ENCODE measurements around the gene WDR59. TPM values are rescaled to one million over a fixed set of nuclear protein-coding genes. Genes with fewer than 3 reads are reported as not detected.
"Not testable (repeated sequence)": the region's sequence is repeated elsewhere in the genome, so short reads cannot be mapped to it uniquely, and the experiment has no call there.

Gene WDR59
- 100 to 1,000 TPM; 125 to 130 TPM for total RNA-seq
- polyA plus RNA-seq: 10 to 100 TPM in 1 of 3 donors, 1 to 10 TPM in 2; 6.9 to 12.9 (median 9.7) TPM
- total RNA-seq: 46.3 to 73.4 (median 64.6) reads per million in 6 experiments

DNA sequence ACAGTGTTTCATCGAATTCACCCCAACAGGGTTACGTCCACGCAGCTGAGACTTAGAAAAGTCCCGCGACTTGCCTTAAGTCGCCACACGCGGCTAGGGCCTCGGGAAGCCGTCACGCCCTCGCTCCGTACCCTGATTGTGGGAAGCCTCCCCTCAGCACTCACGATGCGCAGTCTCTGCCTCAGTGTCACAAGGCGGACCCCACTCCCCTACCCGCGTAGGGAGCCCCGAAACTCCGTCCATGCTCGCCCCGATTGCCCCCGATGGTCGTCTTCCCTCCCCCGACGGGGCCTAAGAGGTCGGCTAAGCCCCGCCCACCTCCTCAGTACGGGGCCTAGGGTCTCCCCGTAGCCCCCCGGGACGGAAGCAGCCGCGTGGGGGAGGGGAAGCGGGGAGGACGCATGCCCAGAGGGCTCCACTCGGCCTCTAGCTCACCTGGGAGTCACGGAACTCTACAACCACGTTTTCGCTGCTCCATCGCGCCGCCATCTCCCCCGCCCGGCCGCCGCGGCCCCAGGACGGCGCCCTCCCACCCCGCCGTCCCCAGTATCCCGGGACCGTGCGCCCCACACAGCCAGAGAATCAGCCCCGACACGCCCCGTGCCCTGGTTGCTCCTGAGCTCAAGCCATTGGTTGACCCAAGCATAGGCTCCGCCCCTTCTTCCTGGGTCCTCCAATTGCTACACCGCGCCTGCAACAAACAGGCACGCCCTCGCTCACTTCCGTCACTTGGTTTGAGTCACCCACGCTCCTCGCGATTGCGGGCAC is at the start of gene WDR59:
Gene WDR59, minus strand, starts transcription at position 595 of the 768 bp plus-strand sequence. Its CDS starts 106 bp downstream, at position 489.
- ATAC-seq (peak; percentile 97 to 98), DNase-seq (peak; percentile 89 to 99 (median 98))
- no peaks in the 10 kb centered on the region for H3K9me3 Mint-ChIP-seq
- POLR2A ChIA-PET: interaction anchor here (0.6 to 2.7 kb wide), 10 partner anchors 14 to 663 kb away, joined by 3 to 14 read pairs (median 4); partner anchors contain the start of genes CFDP1, KARS1, MLKL and RFWD3
- H3K27ac Mint-ChIP-seq: peak within 1 kb of the TSS; percentile 84 to 97 (median 92)
- peak within 1 kb of the TSS; percentile 90 to 100 (median 95) for H3K4me3 Mint-ChIP-seq
- no peaks in the 10 kb centered on the region for H3K27me3 Mint-ChIP-seq
- no peaks in the 10 kb centered on the region for H3K36me3 Mint-ChIP-seq
- H3K4me1 Mint-ChIP-seq: peaks cover 2 to 26% (median 14%) of the 10 kb centered on the region in 4 donors

DNA sequence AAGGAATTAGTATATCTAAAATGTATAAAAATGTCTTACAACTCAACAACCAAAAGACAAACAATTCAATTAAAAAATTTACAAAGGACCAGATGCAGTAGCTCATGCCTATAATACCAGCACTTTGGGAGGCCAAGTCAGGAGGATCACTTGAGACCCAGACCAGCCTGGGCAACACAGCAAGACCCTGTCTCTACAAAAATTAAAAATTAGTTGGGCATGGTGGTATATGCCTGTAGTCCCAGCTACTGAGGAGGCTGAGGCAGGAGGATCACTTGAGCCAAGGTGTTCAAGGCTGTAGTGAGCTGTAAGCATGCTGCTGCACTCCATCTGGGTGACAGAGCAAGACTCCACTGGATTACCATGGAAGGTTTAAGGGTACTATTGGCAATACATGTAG is 47.7 kb upstream of the WDR59 start:
- Mint-ChIP-seq H3K4me3 (no peak overlapping the region), H3K27me3 (no peaks in the 10 kb centered on the region), H3K9me3 (peaks cover 0 to 1% (median 0%) of the 10 kb centered on the region in 9 donors), H3K4me1 (peaks cover 0 to 2% (median under 1%) of the 10 kb centered on the region in 4 donors), H3K36me3 (peaks cover 0 to 3% (median 0%) of the 10 kb centered on the region in 3 donors), H3K27ac (no peak overlapping the region)
- DNase-seq: no peak
- no peak for ATAC-seq
- POLR2A ChIA-PET: no interaction called here

- no peak overlapping the region for H3K27ac Mint-ChIP-seq
- no peak overlapping the region for H3K4me3 Mint-ChIP-seq
- no peak for DNase-seq
- H3K27me3 Mint-ChIP-seq: no peaks in the 10 kb centered on the region
- H3K9me3 Mint-ChIP-seq: no peaks in the 10 kb centered on the region
- POLR2A ChIA-PET: no interaction called here
- H3K36me3 Mint-ChIP-seq: no peaks in the 10 kb centered on the region
- H3K4me1 Mint-ChIP-seq: peaks cover 0 to 6% (median 4%) of the 10 kb centered on the region in 4 donors
- ATAC-seq: no peak
Observed at GRCh38 chr16:75029854-75030253, 44.9 kb upstream of the WDR59 start.

DNA sequence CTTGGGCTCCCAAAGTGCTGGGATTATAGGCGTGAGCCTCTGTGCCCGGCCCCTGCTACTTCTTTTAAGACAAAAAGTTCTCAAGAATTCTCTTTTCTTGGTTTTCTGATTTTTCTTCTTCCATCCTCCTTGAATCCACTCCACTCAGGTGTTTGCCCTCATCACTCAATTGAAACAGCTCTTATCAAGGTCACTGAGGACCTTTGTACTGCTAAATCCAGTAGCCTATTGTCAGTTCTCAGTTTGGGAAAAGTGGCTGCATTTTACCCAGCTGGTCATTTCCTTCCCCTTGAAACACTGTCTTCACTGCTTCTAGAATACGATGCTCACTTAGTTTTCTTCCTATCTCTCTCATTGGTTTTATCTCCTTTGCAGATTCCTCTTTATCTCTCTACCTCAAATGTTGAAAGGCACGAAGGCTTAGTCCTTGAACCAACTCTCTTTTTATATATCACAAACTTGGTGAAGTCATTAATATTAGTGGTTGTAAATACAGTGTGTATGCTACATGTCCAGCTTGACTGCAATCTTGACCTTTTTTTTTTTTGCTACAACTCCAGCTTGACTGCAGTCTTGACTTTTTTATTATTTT is 43.7 kb upstream of the WDR59 start:
- no peaks in the 10 kb centered on the region for H3K27me3 Mint-ChIP-seq
- DNase-seq (no peak), ATAC-seq (no peak)
- peaks cover 4 to 14% (median 12%) of the 10 kb centered on the region in 4 donors for H3K4me1 Mint-ChIP-seq
- no peak overlapping the region for H3K27ac Mint-ChIP-seq
- no peaks in the 10 kb centered on the region for H3K9me3 Mint-ChIP-seq
- H3K36me3 Mint-ChIP-seq: no peaks in the 10 kb centered on the region
- H3K4me3 Mint-ChIP-seq: no peak overlapping the region
- POLR2A ChIA-PET: interaction anchor here (0.7 kb wide), 1 partner anchor 523 kb away, joined by 3 read pairs; no protein-coding TSS in a partner anchor

- POLR2A ChIA-PET: no interaction called here
- Mint-ChIP-seq H3K36me3 (peaks cover 0 to 3% (median 0%) of the 10 kb centered on the region in 3 donors), H3K4me3 (no peak overlapping the region), H3K27ac (no peak overlapping the region), H3K9me3 (peaks cover 0 to 3% (median under 1%) of the 10 kb centered on the region in 9 donors), H3K4me1 (peaks cover 5 to 14% (median 13%) of the 10 kb centered on the region in 4 donors), H3K27me3 (no peaks in the 10 kb centered on the region)
- DNase-seq: no peak
- no peak for ATAC-seq
Observed at GRCh38 chr16:75027520-75028300, 42.8 kb upstream of the WDR59 start.

DNA sequence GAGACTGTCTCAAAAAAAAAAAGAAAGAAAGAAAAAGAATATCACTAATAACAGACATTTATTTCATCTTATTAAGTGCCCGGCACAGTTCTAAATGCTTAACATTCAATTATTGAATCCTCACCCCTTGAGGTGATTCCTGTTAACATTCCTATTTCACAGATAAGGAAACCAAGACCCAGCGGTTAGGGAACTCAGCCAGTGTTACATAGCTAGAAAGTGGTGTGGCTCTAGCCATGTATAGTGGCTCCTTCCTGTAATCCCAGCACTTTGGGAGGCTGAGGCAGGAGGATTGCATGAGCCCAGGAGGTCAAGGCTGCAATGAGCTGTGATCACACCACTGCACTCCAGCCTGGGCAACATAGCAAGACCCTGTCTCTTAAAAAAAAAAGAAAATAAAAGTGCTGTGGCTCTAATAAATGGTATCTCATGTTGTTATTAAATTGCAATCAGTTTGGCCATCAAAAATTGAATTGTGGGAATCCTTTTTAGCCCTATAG is 42.0 kb upstream of the WDR59 start:
- H3K4me1 Mint-ChIP-seq: peaks cover 6 to 14% (median 13%) of the 10 kb centered on the region in 4 donors
- H3K27me3 Mint-ChIP-seq: no peaks in the 10 kb centered on the region
- POLR2A ChIA-PET: no interaction called here
- peaks cover 0 to 6% (median 2%) of the 10 kb centered on the region in 3 donors for H3K36me3 Mint-ChIP-seq
- H3K4me3 Mint-ChIP-seq: no peak overlapping the region
- no peak for DNase-seq
- no peak overlapping the region for H3K27ac Mint-ChIP-seq
- peaks cover 0 to 5% (median 3%) of the 10 kb centered on the region in 9 donors for H3K9me3 Mint-ChIP-seq
- ATAC-seq: no peak

GRCh38 chr16:75026239-75026891 is 41.4 kb upstream of the WDR59 start:
- Mint-ChIP-seq H3K36me3 (peaks cover 0 to 11% (median 7%) of the 10 kb centered on the region in 3 donors), H3K9me3 (peaks cover 3 to 10% (median 7%) of the 10 kb centered on the region in 9 donors), H3K4me1 (peaks cover 6 to 14% (median 13%) of the 10 kb centered on the region in 4 donors)
- DNase-seq, H3K27me3 Mint-ChIP-seq, POLR2A ChIA-PET, H3K4me3 Mint-ChIP-seq, ATAC-seq, H3K27ac Mint-ChIP-seq: not testable (repeated sequence)

DNA sequence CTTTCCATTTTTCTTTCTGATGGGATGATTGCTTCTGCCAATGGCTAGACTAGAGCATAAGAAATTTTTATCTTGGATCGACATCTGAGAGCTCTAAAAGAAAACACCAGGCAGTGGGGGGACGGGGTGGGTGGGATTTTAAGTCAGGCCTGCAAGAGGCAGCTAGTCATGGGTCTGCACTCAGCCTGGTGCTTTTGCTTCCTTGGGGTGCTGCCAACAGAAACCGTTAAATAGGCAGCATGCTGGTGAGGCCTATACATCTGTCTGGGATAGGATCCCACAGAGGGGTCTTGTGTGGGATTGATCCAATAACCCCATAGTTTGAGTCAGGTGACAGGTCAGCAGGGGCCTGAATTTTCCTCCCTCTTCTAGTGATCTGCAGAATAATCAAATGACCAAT is 40.8 kb upstream of the WDR59 start:
- no peak overlapping the region for H3K27ac Mint-ChIP-seq
- peaks cover 5 to 16% (median 12%) of the 10 kb centered on the region in 9 donors for H3K9me3 Mint-ChIP-seq
- no peak overlapping the region for H3K4me3 Mint-ChIP-seq
- H3K27me3 Mint-ChIP-seq: peaks cover 0 to 1% (median 0%) of the 10 kb centered on the region in 5 donors
- peaks cover 6 to 14% (median 13%) of the 10 kb centered on the region in 4 donors for H3K4me1 Mint-ChIP-seq
- no peak for ATAC-seq
- no peak for DNase-seq
- H3K36me3 Mint-ChIP-seq: peaks cover 0 to 15% (median 14%) of the 10 kb centered on the region in 3 donors
- POLR2A ChIA-PET: no interaction called here

DNA sequence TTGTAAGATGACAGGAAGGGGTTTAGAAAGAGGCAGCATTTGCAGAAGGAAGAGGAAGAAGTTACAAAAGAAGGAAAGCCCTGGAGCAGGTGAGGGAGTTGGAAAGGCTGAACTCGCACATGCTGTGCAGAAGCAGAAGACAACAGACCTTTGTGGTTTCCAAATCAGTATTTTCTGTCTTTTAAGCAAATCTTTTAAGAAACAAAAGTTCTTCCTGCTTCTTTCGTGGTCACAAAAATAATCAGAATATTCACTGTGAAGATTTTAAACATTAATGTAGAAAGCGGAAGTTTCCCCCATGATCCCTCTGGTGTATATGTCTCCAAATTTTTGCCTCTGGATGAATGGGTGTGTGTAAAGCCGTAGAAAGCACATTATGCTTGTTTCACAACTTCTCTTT is 39.7 kb upstream of the WDR59 start:
- Mint-ChIP-seq H3K27ac (peak overlapping the region in 8 of 10 donors; percentile 4 to 80 (median 37)), H3K4me1 (peaks cover 6 to 14% (median 13%) of the 10 kb centered on the region in 4 donors), H3K36me3 (peaks cover 0 to 15% (median 14%) of the 10 kb centered on the region in 3 donors), H3K27me3 (peaks cover 0 to 1% (median 0%) of the 10 kb centered on the region in 5 donors), H3K4me3 (peak overlapping the region in 5 of 10 donors; percentile 7 to 52 (median 8)), H3K9me3 (peaks cover 5 to 17% (median 12%) of the 10 kb centered on the region in 9 donors)
- ATAC-seq (no peak), DNase-seq (no peak)
- POLR2A ChIA-PET: no interaction called here

DNA sequence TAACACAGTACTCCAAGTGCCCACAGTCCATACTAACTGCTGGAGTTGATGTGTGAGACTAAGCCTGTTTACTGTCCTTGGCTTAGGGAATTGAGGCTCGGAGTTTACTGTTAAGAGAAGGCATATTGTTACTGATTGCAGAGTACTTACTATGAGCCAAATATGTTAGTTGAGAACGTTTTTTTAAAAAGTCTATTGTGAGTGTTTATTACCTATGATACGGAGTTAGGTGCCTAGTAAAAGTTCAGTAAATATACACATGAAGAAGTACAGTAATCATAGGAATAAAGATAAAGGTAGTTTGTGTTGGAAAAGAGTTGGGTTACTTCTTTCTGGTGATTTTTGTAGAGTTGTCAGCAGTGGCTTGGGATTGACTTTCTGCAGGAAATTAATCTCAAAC is 39.3 kb upstream of the WDR59 start:
- H3K4me3 Mint-ChIP-seq: peak overlapping the region in 5 of 10 donors; percentile 7 to 52 (median 8)
- ATAC-seq (no peak), DNase-seq (no peak)
- peaks cover 0 to 15% (median 14%) of the 10 kb centered on the region in 3 donors for H3K36me3 Mint-ChIP-seq
- peaks cover 5 to 17% (median 13%) of the 10 kb centered on the region in 9 donors for H3K9me3 Mint-ChIP-seq
- H3K27ac Mint-ChIP-seq: peak overlapping the region in 8 of 10 donors; percentile 4 to 80 (median 37)
- H3K27me3 Mint-ChIP-seq: peaks cover 0 to 1% (median 0%) of the 10 kb centered on the region in 5 donors
- H3K4me1 Mint-ChIP-seq: peaks cover 6 to 14% (median 13%) of the 10 kb centered on the region in 4 donors
- POLR2A ChIA-PET: no interaction called here

GRCh38 chr16:75023009-75023408 is 38.1 kb upstream of the WDR59 start:
- H3K36me3 Mint-ChIP-seq: peaks cover 0 to 15% (median 14%) of the 10 kb centered on the region in 3 donors
- no peak overlapping the region for H3K4me3 Mint-ChIP-seq
- peak overlapping the region in 1 of 10 donors; percentile 53 for H3K27ac Mint-ChIP-seq
- no peak for ATAC-seq
- peaks cover 5 to 17% (median 13%) of the 10 kb centered on the region in 9 donors for H3K9me3 Mint-ChIP-seq
- DNase-seq: no peak
- H3K27me3 Mint-ChIP-seq: peaks cover 0 to 1% (median 0%) of the 10 kb centered on the region in 5 donors
- H3K4me1 Mint-ChIP-seq: peaks cover 6 to 14% (median 13%) of the 10 kb centered on the region in 4 donors
- POLR2A ChIA-PET: no interaction called here
